HUES64 (cell line): ENCODE data around the gene FMNL2.

Experiments used
- H3K27ac ChIP-seq: 2 replicates; pipeline ENCODE4 v1.7.0; 2013; ENCODE audit warnings: low read depth, low read length, inconsistent platforms
- H3K27me3 ChIP-seq: 2 replicates; pipeline ENCODE4 v1.6.1; 2013; ENCODE audit warnings: mild to moderate bottlenecking, low read length; ENCODE audit not compliant: insufficient read depth
- H3K36me3 ChIP-seq: 2 replicates; pipeline ENCODE4 v1.6.1; 2013; ENCODE audit warnings: mild to moderate bottlenecking, low read length; ENCODE audit not compliant: insufficient read depth
- H3K4me1 ChIP-seq: 2 replicates; pipeline ENCODE4 v1.6.1; 2013; ENCODE audit warnings: mild to moderate bottlenecking, low read length, moderate library complexity; ENCODE audit not compliant: insufficient read depth
- H3K4me3 ChIP-seq: 2 replicates; pipeline ENCODE4 v1.5.1; 2013; ENCODE audit warnings: mild to moderate bottlenecking, low read length, moderate library complexity
- H3K9ac ChIP-seq: 2 replicates; pipeline ENCODE4 v1.6.1; 2013; ENCODE audit warnings: mild to moderate bottlenecking, low read depth, low read length
- H3K9me3 ChIP-seq: 2 replicates; pipeline ENCODE4 v1.6.1; 2013; ENCODE audit warnings: low read depth, low read length; ENCODE audit not compliant: insufficient read depth
- WGBS: fragments of 150-250, 120-280 bp; methylation state at CpG from one replicate; pipeline ENCODE4 v1.1.7; 2013; ENCODE audit warnings: missing lambda C conversion rate; 5-methylcytosine and 5-hydroxymethylcytosine counted together

FMNL2 gene

DNA sequence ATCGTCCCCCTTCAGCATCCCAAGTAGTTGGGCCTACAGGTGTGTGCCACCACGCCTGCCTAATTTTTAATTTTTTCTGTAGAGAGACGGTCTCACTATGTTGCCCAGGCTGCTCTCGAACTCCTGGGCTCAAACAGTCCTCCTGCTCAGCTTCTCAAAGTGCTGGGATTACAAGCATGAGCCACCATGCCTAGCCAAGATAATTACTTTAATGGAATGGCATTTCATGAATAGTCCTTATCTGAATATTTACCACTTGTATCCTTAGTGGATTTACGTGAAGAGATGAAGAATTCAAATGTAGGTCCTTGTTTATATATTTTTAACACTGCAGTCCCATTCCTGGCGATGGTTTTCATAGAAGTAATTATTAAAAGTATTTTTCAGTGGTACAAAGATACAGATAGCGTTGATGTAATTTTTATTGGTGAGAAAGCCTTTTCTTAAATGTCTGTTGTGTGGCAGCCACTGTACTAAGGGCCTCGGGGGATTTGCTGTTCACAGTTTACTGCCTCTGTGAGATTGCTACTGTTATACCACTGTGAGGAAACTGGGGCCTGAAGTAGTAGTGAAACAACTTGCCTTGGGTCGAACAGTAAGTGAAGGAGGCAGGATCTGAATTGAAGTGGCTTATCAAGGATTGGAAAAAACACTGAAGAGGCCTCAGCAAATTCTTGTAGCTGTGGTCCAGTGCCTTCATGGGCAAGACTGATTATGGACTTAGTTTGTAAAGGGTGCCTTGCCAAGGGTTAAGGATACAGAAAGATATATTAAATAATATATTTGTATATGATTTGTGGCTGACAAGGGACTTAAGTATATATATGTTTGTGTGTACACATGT, 231.1 kb downstream of the FMNL2 start:
- Histone ChIP-seq H3K9me3 (no peaks in the 10 kb centered on the region), H3K27me3 (no peaks in the 10 kb centered on the region), H3K4me1 (peaks cover 3% of the 10 kb centered on the region; the same call in 1 of the 2 replicates), H3K36me3 (peaks cover 10% of the 10 kb centered on the region), H3K9ac (no peak overlapping the region), H3K4me3 (no peak overlapping the region), H3K27ac (no peak overlapping the region)
- WGBS = 89% methylated on average over 8 of the region's 9 CpGs

DNA sequence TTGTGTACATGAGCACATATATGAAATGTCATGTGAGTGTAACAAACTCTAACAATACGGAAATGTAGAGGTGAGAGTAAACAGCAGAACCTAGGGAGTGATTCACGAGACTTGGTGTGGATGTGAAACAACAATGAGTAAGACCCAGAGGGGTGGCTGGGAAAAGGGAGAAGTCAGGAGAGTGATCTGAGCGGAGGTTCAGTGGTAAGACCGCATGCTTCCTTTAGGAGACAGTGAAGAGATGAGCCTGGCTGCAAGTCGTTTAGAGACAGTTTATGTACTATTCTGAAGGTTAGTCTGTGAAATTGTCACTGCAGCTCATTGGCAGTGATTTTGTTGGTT, 231.7 kb downstream of the FMNL2 start:
- Histone ChIP-seq H3K4me1 (peaks cover 8% of the 10 kb centered on the region; the same call in 1 of the 2 replicates), H3K9ac (no peak overlapping the region), H3K36me3 (peaks cover 8% of the 10 kb centered on the region; the same call in 1 of the 2 replicates), H3K4me3 (no peak overlapping the region), H3K9me3 (no peaks in the 10 kb centered on the region), H3K27ac (no peak overlapping the region), H3K27me3 (no peaks in the 10 kb centered on the region)
- WGBS = 86% methylated on average over 5 of the region's 5 CpGs

DNA sequence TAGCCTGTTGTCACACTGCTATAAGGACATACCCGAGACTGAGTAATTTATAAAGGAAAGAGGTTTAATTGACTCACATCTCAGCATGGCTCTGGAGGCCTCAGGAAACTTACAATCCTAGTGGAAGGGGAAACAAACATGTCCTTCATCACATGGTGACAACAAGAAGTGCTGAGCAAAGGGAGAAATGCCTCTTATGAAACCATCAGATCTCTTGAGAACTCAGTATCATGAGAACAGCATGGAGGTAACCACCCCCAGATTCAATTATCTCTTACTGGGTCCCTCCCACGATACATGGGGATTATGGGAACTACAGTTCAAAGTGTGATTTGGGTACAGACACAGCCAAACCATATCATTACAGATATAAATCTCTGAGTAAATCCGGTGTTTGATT, 233.6 kb downstream of the FMNL2 start:
- Histone ChIP-seq H3K36me3 (no peaks in the 10 kb centered on the region), H3K27ac (no peak overlapping the region), H3K4me3 (no peak overlapping the region), H3K4me1 (peaks cover 11% of the 10 kb centered on the region; the same call in 1 of the 2 replicates), H3K9me3 (no peaks in the 10 kb centered on the region), H3K27me3 (no peaks in the 10 kb centered on the region), H3K9ac (no peak overlapping the region)
- 96% methylated on average over 3 of the region's 3 CpGs for WGBS

DNA sequence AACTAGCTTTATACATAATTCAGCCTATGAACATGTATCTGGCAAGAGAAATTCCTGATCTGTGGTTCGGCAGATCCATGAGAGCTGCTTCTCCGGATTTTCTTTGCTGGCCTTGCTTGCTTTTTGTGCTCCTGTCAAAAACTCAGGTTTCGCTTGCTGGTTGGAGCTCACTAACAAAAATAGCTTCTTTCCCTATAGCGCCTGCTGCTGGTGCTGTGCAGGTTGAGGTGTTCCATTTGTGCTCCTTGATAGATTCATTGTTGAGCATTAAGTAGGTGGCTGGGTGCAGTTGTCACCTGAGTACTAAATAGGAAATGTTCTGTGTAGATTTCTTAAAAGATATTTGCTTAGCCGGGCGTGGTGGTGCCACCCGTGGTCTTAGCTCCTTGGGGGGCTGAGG, 234.2 kb downstream of the FMNL2 start:
- Histone ChIP-seq H3K27ac (no peak overlapping the region), H3K27me3 (no peaks in the 10 kb centered on the region), H3K4me1 (peaks cover 11% of the 10 kb centered on the region; the same call in 1 of the 2 replicates), H3K36me3 (no peaks in the 10 kb centered on the region), H3K4me3 (no peak overlapping the region), H3K9ac (no peak overlapping the region), H3K9me3 (no peaks in the 10 kb centered on the region)
- WGBS = 95% methylated on average over 6 of the region's 7 CpGs

DNA sequence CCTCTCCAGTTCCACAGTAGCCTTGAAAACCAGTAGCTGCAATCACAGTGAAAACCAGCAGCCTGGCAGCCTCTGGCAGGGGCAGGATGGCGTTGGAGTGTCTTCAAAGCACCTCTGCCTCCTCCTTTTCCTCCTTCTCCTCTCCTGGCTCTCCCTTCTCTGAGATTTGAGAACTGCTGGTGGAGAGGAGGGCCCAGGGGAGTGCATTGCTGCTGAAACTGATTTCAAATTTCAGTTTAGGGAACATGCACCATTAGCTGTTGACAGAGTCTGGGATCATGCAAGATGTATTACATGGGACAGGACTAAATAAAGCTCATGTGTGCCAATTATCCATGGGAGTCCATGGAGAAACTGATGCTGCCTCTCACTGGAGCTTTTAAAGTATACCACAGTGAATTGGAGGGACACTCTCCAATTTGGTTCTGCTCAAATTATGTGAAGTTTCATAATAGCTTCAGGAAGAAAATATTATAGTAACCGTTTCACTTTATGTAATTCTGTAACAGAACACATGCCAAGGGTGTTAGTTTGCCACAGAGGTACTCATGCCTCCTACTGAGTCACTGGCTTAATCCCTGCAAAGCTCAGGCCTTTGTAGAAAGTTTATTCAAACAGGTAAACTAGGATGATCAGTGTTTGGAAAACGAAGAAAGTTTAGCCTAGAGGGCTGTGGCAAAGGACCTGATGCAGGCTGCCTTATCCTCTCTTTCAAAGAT, 236.2 kb downstream of the FMNL2 start:
- H3K27me3 ChIP-seq = no peaks in the 10 kb centered on the region
- WGBS = 74% methylated on average over 3 of the region's 3 CpGs
- H3K4me3 ChIP-seq = no peak overlapping the region
- no peak overlapping the region for H3K27ac ChIP-seq
- no peaks in the 10 kb centered on the region for H3K36me3 ChIP-seq
- peaks cover 11% of the 10 kb centered on the region; the same call in 1 of the 2 replicates for H3K4me1 ChIP-seq
- H3K9ac ChIP-seq = no peak overlapping the region
- H3K9me3 ChIP-seq = no peaks in the 10 kb centered on the region

DNA sequence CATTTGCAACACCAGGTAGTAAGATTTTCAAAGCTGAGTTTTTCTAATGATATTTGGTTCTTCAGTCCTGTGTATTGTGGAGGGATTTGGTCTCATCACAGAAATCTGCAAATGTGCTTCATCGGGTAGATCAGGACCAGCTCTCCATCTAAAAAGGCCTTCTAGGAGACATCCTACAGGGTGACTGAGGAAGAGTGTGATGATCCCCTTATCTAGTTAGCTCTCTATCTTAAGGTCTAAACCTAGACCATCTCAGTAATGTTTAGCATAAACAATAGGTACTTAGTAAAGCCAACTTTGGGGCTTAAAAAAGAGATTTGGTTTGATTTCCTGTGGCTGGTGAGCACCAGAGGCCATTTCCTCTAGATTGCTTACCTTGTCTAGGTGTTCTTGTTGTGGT, 237.1 kb downstream of the FMNL2 start:
- H3K36me3 ChIP-seq = no peaks in the 10 kb centered on the region

DNA sequence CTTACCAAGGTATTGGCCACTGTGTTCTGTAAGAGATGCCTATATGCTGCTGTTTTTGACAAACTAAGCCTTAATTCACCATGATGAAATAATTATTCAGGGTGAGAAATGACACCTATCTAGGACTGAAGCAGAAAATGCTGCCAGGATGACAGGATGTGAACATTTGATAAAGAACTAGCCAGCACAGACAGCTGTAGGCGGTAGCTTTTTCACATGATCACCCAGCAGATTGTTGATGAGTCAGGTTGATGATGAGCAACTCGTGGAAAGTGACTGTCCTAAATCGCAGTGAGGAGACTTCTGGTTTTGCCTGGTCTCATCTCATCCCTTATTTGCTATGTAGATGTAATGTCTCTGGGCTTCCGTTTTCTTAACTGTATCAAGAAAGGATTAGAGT, 238.2 kb downstream of the FMNL2 start:
- WGBS = 85% methylated on average over 4 of the region's 4 CpGs
- H3K27me3 ChIP-seq = no peaks in the 10 kb centered on the region

More for the DNA sequence above, 237.1 kb downstream of the FMNL2 start:
- no peak overlapping the region for H3K4me3 ChIP-seq
- no peak overlapping the region for H3K9ac ChIP-seq
- no peaks in the 10 kb centered on the region for H3K27me3 ChIP-seq
- H3K27ac ChIP-seq = no peak overlapping the region
- H3K4me1 ChIP-seq = peaks cover 14% of the 10 kb centered on the region
- no peaks in the 10 kb centered on the region for H3K9me3 ChIP-seq
- 100% methylated on average over 1 of the region's 1 CpG for WGBS

DNA sequence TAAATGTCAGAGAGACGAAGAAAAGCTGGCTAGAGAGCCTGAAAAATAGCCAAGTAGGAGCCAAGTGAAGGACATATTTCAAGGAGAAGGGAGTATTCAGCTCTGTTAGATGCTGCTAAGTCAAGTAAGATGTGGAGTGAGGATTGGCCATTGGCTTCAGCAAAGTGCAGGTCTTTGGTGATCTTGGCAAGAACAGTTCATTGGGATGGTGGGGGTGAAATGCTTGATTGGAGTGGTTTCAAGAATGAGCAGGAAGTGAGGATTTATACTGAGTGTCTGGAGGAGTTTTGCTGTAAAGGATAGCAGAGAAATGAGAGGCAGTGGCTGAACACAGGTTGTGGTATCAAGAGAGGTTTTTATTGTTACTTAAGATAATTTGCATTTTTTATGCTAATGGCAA, 242.6 kb downstream of the FMNL2 start:
- H3K27ac ChIP-seq = no peak overlapping the region
- no peak overlapping the region for H3K9ac ChIP-seq
- H3K9me3 ChIP-seq = no peaks in the 10 kb centered on the region
- H3K27me3 ChIP-seq = no peaks in the 10 kb centered on the region
- peaks cover 21% of the 10 kb centered on the region for H3K36me3 ChIP-seq
- peaks cover 7% of the 10 kb centered on the region for H3K4me1 ChIP-seq
- 94% methylated on average over 1 of the region's 1 CpG for WGBS
- no peak overlapping the region for H3K4me3 ChIP-seq

More for the DNA sequence above, 238.2 kb downstream of the FMNL2 start:
- Histone ChIP-seq H3K9me3 (no peaks in the 10 kb centered on the region), H3K36me3 (no peaks in the 10 kb centered on the region), H3K27ac (no peak overlapping the region), H3K4me1 (peaks cover 15% of the 10 kb centered on the region), H3K4me3 (no peak overlapping the region), H3K9ac (no peak overlapping the region)

DNA sequence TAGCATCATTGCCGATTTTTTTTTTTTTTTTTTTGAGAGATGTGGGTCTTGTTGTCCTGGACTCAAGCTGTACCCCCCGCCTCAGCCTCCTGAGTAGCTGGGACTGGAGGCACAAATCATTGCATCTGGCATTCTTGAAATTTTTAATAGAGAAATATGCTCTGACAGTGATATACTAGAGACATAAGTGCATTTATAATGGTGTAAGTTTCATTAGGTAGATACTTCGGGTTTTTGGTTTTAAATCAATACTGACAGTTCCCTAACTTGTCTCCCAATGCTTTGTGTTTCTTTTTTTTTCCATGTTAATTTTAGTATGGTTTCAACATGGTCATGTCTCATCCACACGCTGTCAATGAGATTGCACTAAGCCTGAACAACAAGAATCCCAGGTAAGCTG, 243.6 kb downstream of the FMNL2 start:
- H3K4me1 ChIP-seq = peaks cover 4% of the 10 kb centered on the region; the same call in 1 of the 2 replicates
- H3K27ac ChIP-seq = no peak overlapping the region
- whole genome bisulfite sequencing = 99% methylated on average over 4 of the region's 4 CpGs
- H3K9me3 ChIP-seq = no peaks in the 10 kb centered on the region
- no peak overlapping the region for H3K9ac ChIP-seq
- no peak overlapping the region for H3K4me3 ChIP-seq
- no peaks in the 10 kb centered on the region for H3K27me3 ChIP-seq
- H3K36me3 ChIP-seq = peaks cover 21% of the 10 kb centered on the region

DNA sequence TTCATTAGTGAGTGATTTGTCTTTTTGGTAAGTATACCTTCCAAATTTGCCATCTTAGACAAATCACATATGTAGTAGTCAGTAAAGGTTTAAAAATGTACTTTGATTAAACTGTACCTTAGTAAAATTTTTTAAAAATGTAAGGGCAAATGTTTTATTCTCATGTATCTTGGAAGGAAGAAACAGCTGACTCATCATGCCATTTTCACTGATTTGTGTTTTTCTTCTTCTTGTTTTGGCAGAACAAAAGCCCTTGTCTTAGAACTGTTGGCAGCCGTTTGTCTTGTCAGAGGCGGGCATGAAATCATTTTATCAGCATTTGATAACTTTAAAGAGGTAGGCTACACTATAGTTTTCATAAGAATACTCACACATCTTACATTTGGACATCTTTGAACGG, 245.7 kb downstream of the FMNL2 start:
- Histone ChIP-seq H3K27me3 (no peaks in the 10 kb centered on the region), H3K9me3 (no peaks in the 10 kb centered on the region), H3K36me3 (peaks cover 23% of the 10 kb centered on the region), H3K4me1 (peaks cover 4% of the 10 kb centered on the region; the same call in 1 of the 2 replicates), H3K9ac (no peak overlapping the region), H3K4me3 (no peak overlapping the region), H3K27ac (no peak overlapping the region)
- WGBS = 96% methylated on average over 2 of the region's 3 CpGs

DNA sequence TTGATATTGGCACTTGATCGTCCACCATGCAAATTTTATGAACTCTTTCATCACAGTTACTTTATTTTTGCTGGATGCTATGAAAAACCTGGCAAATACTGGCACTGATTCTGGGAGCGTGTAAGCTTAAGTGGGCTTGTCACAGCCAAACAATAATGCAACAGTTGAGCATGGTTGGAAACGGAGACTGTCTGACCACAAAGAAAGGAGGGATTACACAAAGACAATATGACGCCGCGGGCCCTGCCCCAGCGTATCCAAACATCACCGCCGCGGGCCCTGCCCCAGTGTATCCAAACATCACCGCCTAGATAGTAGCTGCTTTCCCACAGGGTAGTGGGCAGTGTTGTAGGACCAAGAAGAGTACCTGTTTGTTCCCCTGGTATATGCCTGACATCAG, 246.4 kb downstream of the FMNL2 start:
- Histone ChIP-seq H3K4me3 (no peak overlapping the region), H3K9me3 (no peaks in the 10 kb centered on the region), H3K27me3 (no peaks in the 10 kb centered on the region), H3K36me3 (peaks cover 23% of the 10 kb centered on the region), H3K4me1 (peaks cover 4% of the 10 kb centered on the region; the same call in 1 of the 2 replicates), H3K27ac (no peak overlapping the region), H3K9ac (no peak overlapping the region)
- 89% methylated on average over 11 of the region's 11 CpGs for WGBS
